HG03196 (cell line): ENCODE data around the gene ATP7B.

Source experiments
- ATAC-seq: cut with Tn5 transposase; IDR thresholded peaks from one replicate; pipeline ENCODE4 v1.9.1; 2021; ENCODE audit not compliant: unreplicated experiment

The ATP7B gene

GRCh38 chr13:51900471-51900870, 110.8 kb downstream of the ATP7B start:
- ATAC-seq = no peak

DNA sequence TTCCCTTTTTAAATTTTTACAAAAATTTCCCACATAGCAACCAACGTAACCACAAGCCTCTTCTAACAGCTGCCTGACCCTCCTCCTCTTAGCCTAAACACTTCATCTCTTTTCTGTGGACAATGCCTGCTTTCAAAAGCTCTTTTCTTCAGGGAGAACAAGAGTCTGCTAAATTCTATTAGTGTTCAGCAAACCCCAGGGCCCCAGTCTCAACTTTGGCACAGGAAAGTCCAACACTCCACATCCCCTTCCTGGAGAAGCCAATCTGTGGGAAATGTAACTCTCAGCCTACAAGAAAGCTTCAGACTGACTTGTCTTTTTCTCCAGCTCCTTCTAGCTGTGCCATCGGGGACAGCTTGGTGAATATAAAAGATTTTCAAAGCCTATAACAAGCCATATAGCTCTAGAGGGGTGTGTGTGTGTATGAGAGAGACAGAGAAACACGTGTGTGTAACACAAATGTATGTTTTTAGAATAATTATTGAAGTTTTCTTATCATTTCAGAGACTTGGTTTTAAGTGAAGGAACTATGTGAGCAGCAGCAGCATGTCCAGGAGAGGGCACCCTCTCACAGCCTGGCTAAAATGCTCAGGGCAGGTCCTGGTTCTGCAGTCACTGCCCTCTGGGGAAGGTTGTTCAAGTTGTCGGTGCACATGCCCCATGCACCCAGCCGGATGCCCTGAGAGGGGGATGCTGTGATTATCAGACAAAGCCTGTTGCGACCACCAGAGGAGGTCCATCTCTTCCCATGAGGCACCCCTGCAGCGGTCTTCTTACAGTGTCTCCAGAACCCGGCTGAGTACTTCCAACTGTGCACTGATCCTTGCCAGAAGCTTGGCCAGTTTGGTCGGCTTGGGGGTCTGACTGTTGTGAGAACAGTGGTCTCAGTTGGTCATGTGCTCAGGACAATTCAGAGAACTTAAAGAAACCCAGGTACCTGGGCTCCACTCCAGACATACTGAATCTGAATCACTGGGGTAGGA, 115.1 kb downstream of the ATP7B start:
- peak; percentile 55 for ATAC-seq

- ATAC-seq = no peak
Observed at GRCh38 chr13:51894239-51894638, 117.0 kb downstream of the ATP7B start.

- no peak for ATAC-seq
Observed at GRCh38 chr13:51892657-51893056, 118.6 kb downstream of the ATP7B start.

- ATAC-seq = no peak
Observed at GRCh38 chr13:51887468-51887867, 123.8 kb downstream of the ATP7B start.

- no peak for ATAC-seq
Observed at GRCh38 chr13:51885651-51886050, 125.6 kb downstream of the ATP7B start.

DNA sequence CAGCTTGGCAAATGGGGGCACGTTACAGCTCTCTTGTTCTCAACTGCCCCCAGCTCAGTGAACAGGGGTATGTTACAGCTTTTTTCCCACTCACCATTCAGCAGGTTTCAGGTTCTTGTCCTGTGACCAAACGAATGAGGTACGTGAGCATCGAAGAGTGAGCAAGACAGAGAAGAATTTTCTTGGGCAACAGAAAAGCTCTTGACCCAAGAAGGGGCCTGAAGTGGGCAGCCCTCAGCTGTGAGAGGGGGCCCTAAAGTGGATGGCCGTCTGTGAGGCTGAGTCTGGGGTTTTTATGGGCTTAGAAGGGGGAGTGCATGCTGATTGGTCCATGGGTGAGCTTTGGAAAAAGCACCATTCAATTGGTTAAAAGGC, 128.0 kb downstream of the ATP7B start:
- ATAC-seq = no peak
